UCSD-AML1 (cell line): ENCODE data around the gene PRRT1B.
"Not testable (repeated sequence)": the region's sequence is repeated elsewhere in the genome, so short reads cannot be mapped to it uniquely, and the experiment has no call there.

Source experiments
- DNase-seq: peaks from one replicate; lab custom pipeline; 2025; ENCODE audit not compliant: unreplicated experiment; lab: John Stamatoyannopoulos, UW

The PRRT1B gene

GRCh38 chr9:131549186-131549585, 3.9 kb downstream of the PRRT1B start:
- not testable (repeated sequence) for DNase-seq

GRCh38 chr9:131550465-131550864, 5.1 kb downstream of the PRRT1B start:
- DNase-seq = not testable (repeated sequence)

GRCh38 chr9:131552030-131552429, 6.7 kb downstream of the PRRT1B start:
- no peak for DNase-seq

- no peak for DNase-seq
These were observed 8.9 kb downstream of the PRRT1B start for GRCh38 chr9:131554087-131554842.

GRCh38 chr9:131554843-131555351, 9.6 kb downstream of the PRRT1B start:
- DNase-seq = no peak

- no peak for DNase-seq
These were observed 10.7 kb downstream of the PRRT1B start for GRCh38 chr9:131555841-131556673.

GRCh38 chr9:131557855-131558548, 12.7 kb downstream of the PRRT1B start:
- DNase-seq = no peak

GRCh38 chr9:131559421-131560000, 14.2 kb downstream of the PRRT1B start:
- DNase-seq = no peak

GRCh38 chr9:131562032-131562959, 17.0 kb downstream of the PRRT1B start:
- no peak for DNase-seq

- DNase-seq = no peak
These were observed 20.0 kb downstream of the PRRT1B start for GRCh38 chr9:131565369-131565768.

- no peak for DNase-seq
These were observed 20.8 kb downstream of the PRRT1B start for GRCh38 chr9:131566158-131566557.

GRCh38 chr9:131567910-131568309, 22.6 kb downstream of the PRRT1B start:
- DNase-seq = no peak

GRCh38 chr9:131574730-131575640, 29.7 kb downstream of the PRRT1B start:
- DNase-seq = no peak

- no peak for DNase-seq
These were observed 30.9 kb downstream of the PRRT1B start for GRCh38 chr9:131575946-131576853.

- no peak for DNase-seq
These were observed 32.0 kb downstream of the PRRT1B start for GRCh38 chr9:131577005-131578000.

GRCh38 chr9:131578021-131578420, 32.7 kb downstream of the PRRT1B start:
- no peak for DNase-seq
